Nephron progenitor cell (in vitro differentiated cells): ENCODE measurements around the gene MASP1.

Experiments used
- DNase-seq: peaks from one replicate; pipeline ENCODE4 v3.0.0; 2021
- H3K27ac Mint-ChIP-seq: 2 replicates; pipeline ENCODE4 v1.8.0; 2021; ENCODE audit warnings: mild to moderate bottlenecking, moderate library complexity, mixed read lengths
- H3K27me3 Mint-ChIP-seq: 2 replicates; pipeline ENCODE4 v1.8.0; 2021; ENCODE audit warnings: mild to moderate bottlenecking, low read depth, mixed read lengths; ENCODE audit not compliant: poor library complexity
- H3K36me3 Mint-ChIP-seq: 2 replicates; pipeline ENCODE4 v1.8.0; 2021; ENCODE audit warnings: low read depth, mixed read lengths
- H3K4me1 Mint-ChIP-seq: 2 replicates; pipeline ENCODE4 v1.8.0; 2021; ENCODE audit warnings: mixed read lengths
- H3K4me3 Mint-ChIP-seq: 2 replicates; pipeline ENCODE4 v1.8.0; 2021; ENCODE audit warnings: mild to moderate bottlenecking, moderate library complexity, mixed read lengths
- H3K9me3 Mint-ChIP-seq: 2 replicates; pipeline ENCODE4 v1.8.0; 2021; ENCODE audit warnings: mild to moderate bottlenecking, moderate library complexity, mixed read lengths
- CTCF ChIP-seq: fragments of 200-600 bp; sonication (generic); IDR thresholded peaks from 2 replicates; pipeline ENCODE4 v1.5.0; 2021; ENCODE audit warnings: antibody characterized with exemption

Gene MASP1

GRCh38 chr3:187276397-187277128 lies 15.0 kb downstream of the MASP1 start:
- H3K4me1 Mint-ChIP-seq: peaks cover 27% of the 10 kb centered on the region
- no peaks in the 10 kb centered on the region for H3K27me3 Mint-ChIP-seq
- no peak overlapping the region for H3K4me3 Mint-ChIP-seq
- H3K27ac Mint-ChIP-seq: peak overlapping the region; percentile 22
- TF ChIP-seq CTCF: no peak
- peaks cover 3% of the 10 kb centered on the region for H3K9me3 Mint-ChIP-seq
- no peak for DNase-seq
- no peaks in the 10 kb centered on the region for H3K36me3 Mint-ChIP-seq

GRCh38 chr3:187274977-187275338 lies 16.6 kb downstream of the MASP1 start:
- H3K36me3 Mint-ChIP-seq: peaks cover 8% of the 10 kb centered on the region
- H3K4me1 Mint-ChIP-seq: peaks cover 28% of the 10 kb centered on the region
- H3K9me3 Mint-ChIP-seq: peaks cover 13% of the 10 kb centered on the region
- H3K4me3 Mint-ChIP-seq: no peak overlapping the region
- DNase-seq: peak; percentile 8
- TF ChIP-seq CTCF: no peak
- H3K27ac Mint-ChIP-seq: no peak overlapping the region
- H3K27me3 Mint-ChIP-seq: no peaks in the 10 kb centered on the region

GRCh38 chr3:187274315-187274976 lies 17.1 kb downstream of the MASP1 start:
- no peak for DNase-seq
- Mint-ChIP-seq H3K36me3 (peaks cover 13% of the 10 kb centered on the region), H3K4me1 (peaks cover 28% of the 10 kb centered on the region), H3K4me3 (no peak overlapping the region), H3K9me3 (peaks cover 19% of the 10 kb centered on the region), H3K27me3 (no peaks in the 10 kb centered on the region), H3K27ac (no peak overlapping the region)
- TF ChIP-seq CTCF: no peak

GRCh38 chr3:187271582-187271981 lies 20.0 kb downstream of the MASP1 start:
- H3K36me3 Mint-ChIP-seq: peaks cover 22% of the 10 kb centered on the region
- H3K4me3 Mint-ChIP-seq: no peak overlapping the region

GRCh38 chr3:187269486-187269885 lies 22.1 kb downstream of the MASP1 start:
- no peak overlapping the region for H3K27ac Mint-ChIP-seq
- H3K4me3 Mint-ChIP-seq: no peak overlapping the region
- H3K9me3 Mint-ChIP-seq: peaks cover 32% of the 10 kb centered on the region
- DNase-seq: no peak
- no peaks in the 10 kb centered on the region for H3K27me3 Mint-ChIP-seq
- TF ChIP-seq CTCF: no peak
- peaks cover 22% of the 10 kb centered on the region for H3K36me3 Mint-ChIP-seq
- H3K4me1 Mint-ChIP-seq: peaks cover 20% of the 10 kb centered on the region

More at GRCh38 chr3:187271582-187271981, 20.0 kb downstream of the MASP1 start:
- peak overlapping the region; percentile 27 for H3K27ac Mint-ChIP-seq
- no peak for TF ChIP-seq CTCF
- DNase-seq: no peak
- H3K4me1 Mint-ChIP-seq: peaks cover 23% of the 10 kb centered on the region
- peaks cover 32% of the 10 kb centered on the region for H3K9me3 Mint-ChIP-seq
- no peaks in the 10 kb centered on the region for H3K27me3 Mint-ChIP-seq
